Measurements from ENCODE around the gene PAM.
"Not testable (repeated sequence)": the region's sequence is repeated elsewhere in the genome, so short reads cannot be mapped to it uniquely, and the experiment has no call there.

Gene PAM

GRCh38 chr5:102753889-102754766, 977 bp upstream of the PAM start:
- DNase-seq = no peak

DNA sequence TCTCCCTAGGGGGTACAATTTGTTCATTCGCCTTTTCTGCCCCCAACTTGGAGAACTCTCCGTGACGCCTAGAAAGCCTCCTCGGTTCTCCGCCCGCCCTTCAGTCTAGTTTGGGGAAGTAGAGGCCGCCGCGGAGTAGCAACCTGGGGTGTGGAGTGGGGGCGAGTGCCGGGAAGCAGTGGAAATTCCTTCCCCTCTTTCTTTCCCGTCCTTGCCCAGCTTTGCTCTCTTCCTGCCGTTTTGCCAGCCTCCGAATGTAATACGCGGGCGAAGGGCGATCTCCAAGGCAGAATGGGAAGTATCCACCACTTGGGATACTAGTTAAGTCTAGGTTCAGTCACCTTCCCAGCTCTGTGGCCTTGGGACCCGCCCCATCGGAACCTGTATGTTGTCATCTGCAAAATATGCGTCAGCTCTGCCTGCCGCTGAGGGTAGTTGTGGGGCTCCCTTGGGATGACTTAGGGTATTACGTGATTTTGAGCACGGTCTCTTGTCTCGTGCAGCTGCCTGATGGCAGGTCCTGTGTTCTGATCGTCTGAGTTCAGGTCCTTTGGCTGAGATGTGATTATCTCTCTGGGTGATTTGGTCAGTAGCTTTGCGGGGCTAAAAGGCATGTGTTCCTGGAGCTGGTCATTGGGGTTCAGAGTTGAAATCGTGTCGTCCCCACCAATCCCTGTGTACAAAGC, 724 bp downstream of the PAM start:
- no peak for DNase-seq

DNA sequence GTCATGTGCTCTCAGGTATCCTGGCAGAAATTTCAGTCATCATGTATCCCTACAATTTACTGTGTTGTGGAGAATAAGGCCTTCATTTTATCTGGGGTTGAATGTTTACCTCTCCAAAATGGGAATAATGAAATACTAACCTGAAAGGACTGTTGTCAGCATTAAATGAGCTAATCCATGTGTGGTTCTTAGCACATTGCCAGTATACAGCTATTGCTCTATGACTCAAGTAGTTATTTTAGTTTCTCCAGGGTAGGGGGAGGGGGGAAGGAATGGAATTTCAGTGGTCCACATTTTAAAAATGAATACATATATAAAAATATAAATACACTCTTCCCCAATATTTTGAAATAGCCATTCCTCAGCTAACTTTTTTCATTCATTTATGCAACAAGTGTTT, 3.5 kb downstream of the PAM start:
- no peak for DNase-seq

- no peak for DNase-seq
These were observed 4.2 kb downstream of the PAM start for GRCh38 chr5:102759289-102759688.

DNA sequence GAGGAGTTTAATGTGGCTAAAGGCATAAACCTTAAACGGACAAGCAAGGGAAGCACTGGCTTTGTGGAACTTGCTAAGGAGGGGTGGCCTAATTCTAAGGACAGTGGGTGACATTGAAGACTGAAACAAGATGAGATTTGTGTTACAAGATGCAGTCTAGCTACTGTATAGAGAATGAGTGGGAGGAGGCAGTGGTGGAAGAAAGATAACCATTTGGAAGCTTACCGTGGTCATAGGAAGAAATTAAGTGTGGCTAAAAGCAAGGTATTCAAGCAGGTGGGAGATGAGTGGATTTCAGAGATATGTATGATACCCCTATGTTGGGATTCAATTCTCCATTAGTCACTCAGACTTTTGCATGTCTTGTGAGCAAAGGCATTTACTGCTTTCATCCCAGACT, 4.6 kb downstream of the PAM start:
- no peak for DNase-seq

DNA sequence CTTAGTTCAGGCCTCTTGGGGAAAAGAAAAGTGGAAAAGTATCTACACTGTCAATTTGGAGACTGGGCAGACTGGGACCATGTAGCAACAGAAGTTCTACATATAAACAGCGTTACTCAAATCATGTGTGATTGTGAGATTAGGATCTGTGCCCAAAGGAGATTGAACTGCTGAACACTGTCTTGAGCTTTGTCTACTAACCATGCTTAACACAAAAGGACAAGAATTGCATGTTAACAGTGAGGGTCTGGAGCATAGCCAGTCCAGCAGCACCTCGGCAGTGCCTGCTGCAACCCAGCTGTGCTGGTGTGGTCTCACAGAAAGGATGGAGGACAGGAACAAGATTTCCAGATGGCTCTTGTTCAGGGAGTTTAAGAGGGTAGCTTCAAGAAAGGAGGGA, 5.7 kb downstream of the PAM start:
- no peak for DNase-seq

GRCh38 chr5:102762095-102762534, 7.0 kb downstream of the PAM start:
- DNase-seq = no peak

DNA sequence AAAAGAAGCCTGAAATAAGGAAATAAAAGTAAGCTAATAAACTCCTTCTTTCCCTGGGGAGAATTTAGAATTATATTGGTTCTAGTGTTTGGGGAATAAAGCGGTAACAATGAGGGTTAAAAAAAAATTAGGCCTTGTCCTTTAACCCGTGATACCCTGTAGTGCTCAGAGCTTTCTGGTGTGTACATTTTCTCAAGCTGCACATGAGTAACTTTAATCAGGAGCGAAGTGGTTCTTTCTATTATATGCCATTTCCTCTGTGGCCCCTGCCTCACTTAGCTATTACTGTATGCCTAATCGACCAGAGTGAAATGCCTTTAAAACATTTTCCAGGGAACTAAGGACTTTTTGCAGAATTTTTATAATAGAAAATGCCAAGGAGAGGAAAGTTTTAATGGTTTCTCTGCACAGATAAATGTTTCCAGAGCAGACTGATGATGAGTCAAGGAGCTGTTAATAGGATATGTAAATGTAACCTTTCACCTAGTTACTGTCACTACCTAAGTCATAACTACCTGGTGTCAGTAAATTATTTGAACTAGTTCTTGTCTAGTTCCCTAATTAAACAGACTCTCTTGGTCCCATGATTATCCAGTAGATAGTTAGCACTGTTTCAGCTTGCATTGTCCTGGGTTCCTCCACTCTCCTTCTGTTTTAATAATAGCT, 7.6 kb downstream of the PAM start:
- DNase-seq = no peak

DNA sequence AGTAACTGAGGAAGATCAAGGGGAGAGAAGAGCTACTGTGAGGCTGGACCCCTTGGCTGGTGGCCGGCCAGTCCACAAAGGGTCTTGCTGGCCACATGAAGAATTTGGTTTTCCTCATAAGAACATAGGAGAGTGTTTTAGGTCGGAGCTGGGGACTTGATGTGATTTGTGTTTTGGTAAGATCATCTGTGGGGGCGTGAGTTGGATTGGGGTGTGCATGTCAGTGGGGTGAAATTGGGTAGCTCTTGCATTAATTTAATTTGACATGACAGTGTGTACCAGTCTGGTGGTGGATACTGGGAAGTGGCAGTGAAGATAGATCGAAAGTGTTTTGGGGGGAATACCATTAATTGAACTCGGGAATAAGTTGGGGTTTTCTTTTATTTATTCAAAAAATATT, 8.6 kb downstream of the PAM start:
- no peak for DNase-seq

GRCh38 chr5:102764381-102765004, 9.4 kb downstream of the PAM start:
- no peak for DNase-seq

GRCh38 chr5:102765350-102765749, 10.2 kb downstream of the PAM start:
- DNase-seq = no peak

GRCh38 chr5:102766295-102767090, 11.4 kb downstream of the PAM start:
- DNase-seq = no peak

DNA sequence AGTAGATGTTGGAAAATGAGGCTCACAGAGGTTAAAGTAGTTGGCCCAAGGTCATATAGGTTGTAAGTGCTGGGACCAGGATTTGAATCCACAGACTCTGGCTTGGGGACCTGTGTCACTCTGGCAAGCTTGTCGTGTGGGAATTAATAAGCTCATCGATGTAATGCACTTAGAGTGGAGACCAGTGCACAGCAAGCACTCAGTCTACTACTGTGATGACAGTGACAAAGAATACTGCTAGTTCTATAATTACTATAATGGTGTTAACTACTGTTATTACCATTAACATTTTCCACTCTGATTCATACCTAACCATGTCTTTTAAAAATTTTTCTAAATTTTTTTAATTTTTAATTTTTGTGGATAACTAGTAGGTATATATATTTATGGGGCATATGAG, 12.8 kb downstream of the PAM start:
- no peak for DNase-seq

DNA sequence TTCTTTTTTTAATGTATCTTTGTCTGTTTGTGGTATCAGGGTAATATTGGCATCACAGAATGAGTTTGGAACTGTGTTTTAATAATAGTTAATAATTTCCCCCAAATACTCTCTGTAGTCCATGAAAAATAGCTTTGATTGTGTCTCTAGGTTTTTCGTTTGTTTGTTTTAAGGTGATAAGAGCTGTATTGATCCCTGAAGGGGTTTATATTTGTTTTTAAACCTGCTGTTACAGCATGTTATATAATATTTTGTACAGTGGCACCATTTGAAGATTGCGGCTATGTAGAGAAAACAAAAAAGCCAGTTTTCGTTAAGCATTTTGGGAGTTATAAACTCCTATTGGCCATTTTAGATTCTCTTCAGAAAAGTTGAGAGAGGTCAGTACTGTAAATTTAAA, 15.7 kb downstream of the PAM start:
- DNase-seq = no peak

- no peak for DNase-seq
These were observed 16.3 kb downstream of the PAM start for GRCh38 chr5:102771435-102771834.

- no peak for DNase-seq
These were observed 17.2 kb downstream of the PAM start for GRCh38 chr5:102772273-102772672.

DNA sequence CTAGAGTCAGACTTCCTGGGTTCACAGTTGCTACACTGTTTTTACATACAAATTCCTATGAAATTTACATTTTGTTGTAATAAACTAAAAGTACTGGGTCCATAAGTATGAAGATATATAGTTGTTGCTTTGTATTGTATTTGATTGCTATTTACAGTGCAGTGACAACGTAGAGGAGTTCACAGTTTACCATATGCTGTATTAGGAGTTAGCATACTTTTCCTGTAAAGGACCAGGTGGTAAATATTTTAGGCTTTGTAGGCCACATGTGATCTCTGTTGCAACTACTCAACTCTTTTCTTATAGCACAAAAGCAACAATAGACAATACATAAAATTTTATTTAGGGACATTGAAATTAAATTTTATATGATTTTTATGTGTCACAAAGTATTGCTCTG, 18.0 kb downstream of the PAM start:
- no peak for DNase-seq

DNA sequence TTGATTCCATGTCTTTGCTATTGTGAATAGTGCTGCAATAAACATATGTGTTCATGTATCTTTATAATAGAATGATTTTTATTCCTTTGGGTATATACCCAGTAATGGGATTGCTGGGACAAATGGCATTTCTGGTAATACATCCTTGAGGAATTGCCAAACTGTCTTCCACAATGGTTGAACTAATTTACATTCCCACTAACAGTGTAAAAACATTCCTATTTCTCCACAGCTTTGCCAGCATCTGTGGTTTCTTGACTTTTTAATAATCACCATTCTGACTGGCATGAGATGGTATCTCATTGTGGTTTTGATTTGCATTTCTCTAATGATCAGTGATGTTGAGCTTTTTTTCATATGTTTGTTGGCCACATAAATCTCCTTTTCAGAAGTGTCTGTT, 20.7 kb downstream of the PAM start:
- not testable (repeated sequence) for DNase-seq

GRCh38 chr5:102777099-102777498, 22.0 kb downstream of the PAM start:
- no peak for DNase-seq

DNA sequence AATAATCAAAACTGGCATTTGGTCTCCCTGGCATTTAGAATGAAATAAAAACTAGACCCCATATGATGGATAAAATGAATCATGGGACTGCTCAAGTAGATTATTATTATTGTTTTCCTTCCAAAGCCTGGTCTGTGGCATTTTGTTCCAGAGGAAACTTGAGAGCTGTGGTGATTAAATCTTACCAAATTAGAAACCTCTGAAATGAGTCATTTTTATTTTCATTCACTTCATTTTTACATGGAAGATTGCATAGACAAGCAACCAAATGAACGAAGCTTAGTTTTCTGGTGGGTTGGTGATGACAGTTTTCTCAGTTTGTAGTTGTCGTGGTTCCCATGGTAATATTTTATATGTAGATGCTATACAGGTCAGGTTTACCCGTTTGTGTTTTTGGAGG, 23.4 kb downstream of the PAM start:
- DNase-seq = no peak

DNA sequence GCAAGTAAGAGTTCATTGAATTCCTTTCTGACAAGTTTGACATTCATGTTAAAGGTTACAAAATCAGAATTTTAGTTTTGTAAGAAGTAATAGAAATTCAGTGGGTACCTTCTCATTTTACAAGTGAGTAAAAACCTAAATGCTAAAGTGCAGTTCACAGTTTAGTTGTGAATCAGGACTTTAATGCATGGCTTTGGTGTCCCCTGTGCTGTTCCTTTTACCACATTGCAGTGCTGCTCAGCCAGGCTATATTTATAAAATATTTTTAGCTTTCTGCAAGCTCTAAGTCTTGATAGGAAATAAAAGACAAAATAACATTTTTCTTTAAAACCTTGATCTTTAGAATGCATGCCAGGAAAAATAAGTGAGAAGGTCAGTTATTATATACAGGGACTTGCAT, 26.3 kb downstream of the PAM start:
- no peak for DNase-seq

GRCh38 chr5:102781786-102782185, 26.7 kb downstream of the PAM start:
- no peak for DNase-seq

All from GOT3 (cell line).